Measurements from ENCODE around the gene COBLL1. TPM values are rescaled to one million over a fixed set of nuclear protein-coding genes. Genes with fewer than 3 reads are reported as not detected.
"Not testable (repeated sequence)": the region's sequence is repeated elsewhere in the genome, so short reads cannot be mapped to it uniquely, and the experiment has no call there.

The COBLL1 gene
- total RNA-seq, 2 donors from 2014 or later: 52.1 to 82.8 TPM

GRCh38 chr2:164711766-164712138 lies 129.9 kb downstream of the COBLL1 start:
- Histone ChIP-seq H3K27me3 (replicated peaks; ENCODE audit: insufficient read depth) (no peaks in the 10 kb centered on the region), H3K4me3 (no peak overlapping the region), H3K4me1 (replicated peaks) (no peaks in the 10 kb centered on the region), H3K27ac (no peak overlapping the region), H3K9me3 (no peaks in the 10 kb centered on the region), H3K36me3 (no peaks in the 10 kb centered on the region)
- DNase-seq (ENCODE audit: low spot score): no peak
- TF ChIP-seq POLR2A (IDR thresholded peaks at IDR 0.05) (no peak), POLR2AphosphoS5 (IDR thresholded peaks at IDR 0.05) (no peak), CTCF (IDR thresholded peaks at IDR 0.05) (no peak)
- WGBS: 34% methylated on average over 1 of the region's 1 CpG
- intact Hi-C loops (cut with DNase I): no loop called here

- Histone ChIP-seq H3K4me3 (no peak overlapping the region), H3K4me1 (replicated peaks) (no peaks in the 10 kb centered on the region), H3K36me3 (no peaks in the 10 kb centered on the region), H3K27ac (no peak overlapping the region), H3K9me3 (no peaks in the 10 kb centered on the region), H3K27me3 (replicated peaks; ENCODE audit: insufficient read depth) (no peaks in the 10 kb centered on the region)
- WGBS: 92% methylated on average over 6 of the region's 6 CpGs
- TF ChIP-seq POLR2A (IDR thresholded peaks at IDR 0.05) (no peak), CTCF (IDR thresholded peaks at IDR 0.05) (no peak), POLR2AphosphoS5 (IDR thresholded peaks at IDR 0.05) (no peak)
- intact Hi-C loops (cut with DNase I): no loop called here
- no peak for DNase-seq (ENCODE audit: low spot score)
These were observed 130.5 kb downstream of the COBLL1 start for GRCh38 chr2:164710837-164711765.

- WGBS: 86% methylated on average over 10 of the region's 10 CpGs
- H3K9me3 ChIP-seq; H3K4me1 ChIP-seq (replicated peaks); H3K4me3 ChIP-seq; intact Hi-C loops (cut with DNase I); DNase-seq (ENCODE audit: low spot score); H3K36me3 ChIP-seq; H3K27ac ChIP-seq; H3K27me3 ChIP-seq (replicated peaks; ENCODE audit: insufficient read depth): not testable (repeated sequence)
These were observed 131.3 kb downstream of the COBLL1 start for GRCh38 chr2:164710252-164710836.

GRCh38 chr2:164706522-164706921 lies 135.1 kb downstream of the COBLL1 start:
- Histone ChIP-seq H3K36me3 (no peaks in the 10 kb centered on the region), H3K9me3 (no peaks in the 10 kb centered on the region), H3K27me3 (replicated peaks; ENCODE audit: insufficient read depth) (no peaks in the 10 kb centered on the region), H3K4me3 (no peak overlapping the region), H3K27ac (no peak overlapping the region), H3K4me1 (replicated peaks) (no peaks in the 10 kb centered on the region)
- DNase-seq (ENCODE audit: low spot score): no peak
- TF ChIP-seq POLR2A (IDR thresholded peaks at IDR 0.05) (no peak), POLR2AphosphoS5 (IDR thresholded peaks at IDR 0.05) (no peak), CTCF (IDR thresholded peaks at IDR 0.05) (no peak)
- intact Hi-C loops (cut with DNase I): no loop called here

- Histone ChIP-seq H3K9me3 (no peaks in the 10 kb centered on the region), H3K4me1 (replicated peaks) (no peaks in the 10 kb centered on the region), H3K27me3 (replicated peaks; ENCODE audit: insufficient read depth) (no peaks in the 10 kb centered on the region), H3K36me3 (no peaks in the 10 kb centered on the region), H3K4me3 (no peak overlapping the region), H3K27ac (no peak overlapping the region)
- TF ChIP-seq CTCF (IDR thresholded peaks at IDR 0.05) (no peak), POLR2A (IDR thresholded peaks at IDR 0.05) (no peak), POLR2AphosphoS5 (IDR thresholded peaks at IDR 0.05) (no peak)
- WGBS: 95% methylated on average over 12 of the region's 12 CpGs
- intact Hi-C loops (cut with DNase I): no loop called here
- no peak for DNase-seq (ENCODE audit: low spot score)
These were observed 136.0 kb downstream of the COBLL1 start for GRCh38 chr2:164705412-164706167.
